GM21528 (cell line): ENCODE results near the gene EIF5A.

Experiments
- ATAC-seq: cut with Tn5 transposase; IDR thresholded peaks from one replicate; pipeline ENCODE4 v1.9.1; 2021; ENCODE audit warnings: mild to moderate bottlenecking, moderate library complexity; ENCODE audit not compliant: unreplicated experiment, low FRiP score

Gene EIF5A

GRCh38 chr17:7352910-7353635 lies 45.6 kb downstream of the EIF5A start:
- no peak for ATAC-seq

GRCh38 chr17:7354262-7354843 lies 46.9 kb downstream of the EIF5A start:
- ATAC-seq = no peak

- no peak for ATAC-seq
Measured at GRCh38 chr17:7355053-7355452, 47.6 kb downstream of the EIF5A start, which contains the start of gene TMEM95. Gene TMEM95 (plus strand): TSS chr17:7355156. CDS start chr17:7355205, 49 bp downstream.

- ATAC-seq = no peak
Measured at GRCh38 chr17:7355573-7355972, 48.1 kb downstream of the EIF5A start.

- no peak for ATAC-seq
Measured at GRCh38 chr17:7356072-7356549, 48.7 kb downstream of the EIF5A start.

GRCh38 chr17:7356756-7357155 lies 49.3 kb downstream of the EIF5A start:
- ATAC-seq = no peak

GRCh38 chr17:7357381-7357780 lies 50.0 kb downstream of the EIF5A start:
- ATAC-seq = no peak

GRCh38 chr17:7361906-7362305 lies 54.5 kb downstream of the EIF5A start:
- ATAC-seq = no peak
